GM12892 (cell line): ENCODE data around the gene SP100.
"Not testable (repeated sequence)": the region's sequence is repeated elsewhere in the genome, so short reads cannot be mapped to it uniquely, and the experiment has no call there.

Source experiments
- POLR2AphosphoS5 ChIP-seq: IDR thresholded peaks from 2 replicates; pipeline ENCODE4 v1.6.1; 2011; ENCODE audit warnings: low read depth, low read length, control low read depth
- TAF1 ChIP-seq: IDR thresholded peaks from 2 replicates; pipeline ENCODE4 v1.6.1; 2011; ENCODE audit warnings: low read depth, mild to moderate bottlenecking, control low read depth, low read length, borderline replicate concordance

DNA sequence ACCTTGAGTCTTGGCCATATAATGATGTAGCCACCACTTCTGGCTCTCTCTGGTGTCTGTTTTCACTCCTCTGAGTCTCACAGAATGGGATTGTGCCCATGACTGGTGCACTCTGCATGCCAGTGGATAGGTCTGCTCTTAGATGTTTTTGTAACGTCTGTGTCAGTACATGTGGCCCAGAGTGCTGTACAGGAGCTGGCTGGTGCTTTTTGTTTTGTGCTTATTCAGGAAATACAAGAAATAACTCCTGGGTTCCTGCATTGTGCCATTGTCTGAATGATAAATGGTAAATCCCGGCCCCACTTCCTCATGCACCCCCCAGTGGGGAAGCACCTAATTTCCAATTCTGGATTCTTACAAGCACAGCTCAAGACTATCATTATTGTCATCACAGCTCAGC lies 6.7 kb upstream of the SP100 start:
- not testable (repeated sequence) for TF ChIP-seq TAF1, POLR2AphosphoS5
